ENCODE measurements around the gene FLVCR2. TPM values are rescaled to one million over a fixed set of nuclear protein-coding genes. Genes with fewer than 3 reads are reported as not detected.
A peak's percentile ranks its signal among the peaks of the same experiment; 100 is the strongest.

FLVCR2 gene, protein sequence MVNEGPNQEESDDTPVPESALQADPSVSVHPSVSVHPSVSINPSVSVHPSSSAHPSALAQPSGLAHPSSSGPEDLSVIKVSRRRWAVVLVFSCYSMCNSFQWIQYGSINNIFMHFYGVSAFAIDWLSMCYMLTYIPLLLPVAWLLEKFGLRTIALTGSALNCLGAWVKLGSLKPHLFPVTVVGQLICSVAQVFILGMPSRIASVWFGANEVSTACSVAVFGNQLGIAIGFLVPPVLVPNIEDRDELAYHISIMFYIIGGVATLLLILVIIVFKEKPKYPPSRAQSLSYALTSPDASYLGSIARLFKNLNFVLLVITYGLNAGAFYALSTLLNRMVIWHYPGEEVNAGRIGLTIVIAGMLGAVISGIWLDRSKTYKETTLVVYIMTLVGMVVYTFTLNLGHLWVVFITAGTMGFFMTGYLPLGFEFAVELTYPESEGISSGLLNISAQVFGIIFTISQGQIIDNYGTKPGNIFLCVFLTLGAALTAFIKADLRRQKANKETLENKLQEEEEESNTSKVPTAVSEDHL
- 1.8 and 3.6 TPM in 2 replicates for total RNA-seq
- polyA plus RNA-seq, result 1.9 and 4.0 TPM in 2 replicates

DNA sequence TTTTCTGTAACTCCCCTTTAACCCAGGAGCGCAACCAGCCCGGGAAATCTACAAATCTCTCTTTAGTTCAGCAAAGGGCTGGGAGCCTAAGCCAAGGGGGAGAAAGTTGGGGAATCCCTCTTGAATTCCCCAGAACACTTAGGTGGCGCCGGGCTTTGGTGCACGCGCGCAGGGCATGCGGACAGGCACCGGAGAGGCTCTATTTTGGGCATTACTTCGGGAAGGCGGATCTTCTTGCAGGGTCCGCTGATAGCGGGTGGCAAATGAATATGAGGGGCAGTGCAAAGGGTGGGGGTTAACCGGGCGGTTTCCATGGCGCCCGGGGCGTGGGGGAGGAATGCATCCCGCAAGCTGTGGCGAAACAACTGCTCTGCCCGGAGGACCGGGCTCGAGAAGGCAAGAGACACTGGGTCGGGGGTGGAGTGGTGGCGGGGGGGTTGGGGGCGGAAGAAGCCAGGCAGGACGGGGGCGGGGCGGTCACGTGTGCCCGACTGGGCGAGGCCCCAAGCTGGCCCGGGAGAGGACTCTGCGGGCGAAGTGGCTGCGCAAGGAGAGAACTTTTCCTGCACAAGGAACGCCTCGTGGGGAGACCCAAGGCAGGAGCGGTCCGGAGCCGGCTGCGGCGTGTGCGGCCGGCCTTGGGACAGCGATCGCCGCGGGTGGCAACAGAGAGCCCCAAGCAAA is at the start of gene FLVCR2:
Gene FLVCR2 (plus strand): TSS at position 519 of the 684 bp plus-strand sequence. CDS start 353 bp downstream, outside the sequence.
- Histone ChIP-seq H3K4me1 (ENCODE audit: low read depth) (peaks cover 8% of the 10 kb centered on the region), H3K9me3 (ENCODE audit: low read depth) (no peaks in the 10 kb centered on the region), H3K27ac (peak within 1 kb of the TSS; percentile 64), H3K27me3 (no peaks in the 10 kb centered on the region), H3K4me3 (peak within 1 kb of the TSS; percentile 36), H3K36me3 (no peaks in the 10 kb centered on the region)
- TF ChIP-seq, protein P1, sequence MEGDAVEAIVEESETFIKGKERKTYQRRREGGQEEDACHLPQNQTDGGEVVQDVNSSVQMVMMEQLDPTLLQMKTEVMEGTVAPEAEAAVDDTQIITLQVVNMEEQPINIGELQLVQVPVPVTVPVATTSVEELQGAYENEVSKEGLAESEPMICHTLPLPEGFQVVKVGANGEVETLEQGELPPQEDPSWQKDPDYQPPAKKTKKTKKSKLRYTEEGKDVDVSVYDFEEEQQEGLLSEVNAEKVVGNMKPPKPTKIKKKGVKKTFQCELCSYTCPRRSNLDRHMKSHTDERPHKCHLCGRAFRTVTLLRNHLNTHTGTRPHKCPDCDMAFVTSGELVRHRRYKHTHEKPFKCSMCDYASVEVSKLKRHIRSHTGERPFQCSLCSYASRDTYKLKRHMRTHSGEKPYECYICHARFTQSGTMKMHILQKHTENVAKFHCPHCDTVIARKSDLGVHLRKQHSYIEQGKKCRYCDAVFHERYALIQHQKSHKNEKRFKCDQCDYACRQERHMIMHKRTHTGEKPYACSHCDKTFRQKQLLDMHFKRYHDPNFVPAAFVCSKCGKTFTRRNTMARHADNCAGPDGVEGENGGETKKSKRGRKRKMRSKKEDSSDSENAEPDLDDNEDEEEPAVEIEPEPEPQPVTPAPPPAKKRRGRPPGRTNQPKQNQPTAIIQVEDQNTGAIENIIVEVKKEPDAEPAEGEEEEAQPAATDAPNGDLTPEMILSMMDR (IDR thresholded peaks at IDR 0.05; ENCODE audit: low read depth, low read length), result no peak
- DNase-seq (ENCODE audit: low read depth in 1 of 2, low spot score in 1 of 2), result peak; percentile 86 to 89

DNA sequence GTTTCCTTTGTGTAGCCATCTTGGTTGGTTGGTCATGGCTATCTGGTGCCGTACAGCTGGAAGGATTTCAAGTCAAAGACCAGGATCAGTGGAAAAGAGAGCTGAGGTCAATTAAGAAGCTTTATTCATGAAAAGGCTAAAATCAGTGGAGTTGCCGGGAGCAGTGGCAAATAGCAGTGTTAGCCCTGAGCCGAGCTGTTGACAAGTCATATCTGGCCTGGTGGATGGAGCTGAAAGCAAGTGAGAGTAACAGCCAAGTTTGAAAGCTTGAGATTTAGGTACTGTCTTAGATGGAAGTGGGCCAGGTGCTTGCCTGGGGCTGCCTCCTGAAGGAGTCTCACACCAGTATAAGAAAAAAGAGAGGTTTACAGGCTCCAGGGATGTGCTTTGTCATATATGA is 47.2 kb upstream of the FLVCR2 start:
- no peaks in the 10 kb centered on the region for H3K4me1 ChIP-seq (ENCODE audit: low read depth)
- no peak overlapping the region for H3K4me3 ChIP-seq
- no peak overlapping the region for H3K27ac ChIP-seq
- no peaks in the 10 kb centered on the region for H3K36me3 ChIP-seq
- TF ChIP-seq, protein P1 (IDR thresholded peaks at IDR 0.05; ENCODE audit: low read depth, low read length), result no peak
- peak; percentile 27 to 63 for DNase-seq (ENCODE audit: low read depth in 1 of 2, low spot score in 1 of 2)
- no peaks in the 10 kb centered on the region for H3K9me3 ChIP-seq (ENCODE audit: low read depth)
- H3K27me3 ChIP-seq, result no peaks in the 10 kb centered on the region

DNA sequence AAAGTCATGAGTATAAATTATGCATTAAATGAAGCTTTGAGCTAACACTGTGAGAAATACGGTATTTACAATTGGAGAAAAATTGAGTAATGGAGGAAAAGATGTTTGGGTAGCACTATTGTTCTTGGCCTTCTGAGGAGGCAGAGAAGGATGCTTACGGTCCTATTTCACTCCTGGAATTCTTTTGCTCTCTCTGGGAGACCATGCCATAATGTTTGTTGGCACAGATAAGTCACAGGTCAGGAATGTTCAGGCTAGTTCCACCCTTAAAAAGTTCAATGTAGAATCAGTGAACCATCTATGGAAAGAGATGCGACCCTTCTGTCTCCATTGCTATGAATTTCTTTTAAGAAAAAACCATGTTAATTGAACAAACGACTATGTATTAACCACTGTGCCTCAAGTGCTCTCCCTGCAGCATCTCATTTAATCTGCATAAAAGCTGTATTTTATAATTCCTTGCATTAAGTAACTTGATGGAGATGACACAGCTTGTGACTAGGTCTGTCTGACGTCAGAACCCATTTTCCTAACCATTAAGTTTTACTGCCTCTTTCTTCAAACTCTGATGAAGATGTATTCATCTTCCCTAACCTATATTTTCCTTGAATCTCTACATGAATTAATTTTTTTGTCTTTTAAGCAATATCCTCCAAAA is 46.6 kb upstream of the FLVCR2 start:
- Histone ChIP-seq H3K27ac (no peak overlapping the region), H3K36me3 (no peaks in the 10 kb centered on the region), H3K4me1 (ENCODE audit: low read depth) (no peaks in the 10 kb centered on the region), H3K4me3 (no peak overlapping the region), H3K9me3 (ENCODE audit: low read depth) (no peaks in the 10 kb centered on the region), H3K27me3 (no peaks in the 10 kb centered on the region)
- no peak for DNase-seq (ENCODE audit: low read depth in 1 of 2, low spot score in 1 of 2)
- TF ChIP-seq, protein P1 (IDR thresholded peaks at IDR 0.05; ENCODE audit: low read depth, low read length), result no peak

DNA sequence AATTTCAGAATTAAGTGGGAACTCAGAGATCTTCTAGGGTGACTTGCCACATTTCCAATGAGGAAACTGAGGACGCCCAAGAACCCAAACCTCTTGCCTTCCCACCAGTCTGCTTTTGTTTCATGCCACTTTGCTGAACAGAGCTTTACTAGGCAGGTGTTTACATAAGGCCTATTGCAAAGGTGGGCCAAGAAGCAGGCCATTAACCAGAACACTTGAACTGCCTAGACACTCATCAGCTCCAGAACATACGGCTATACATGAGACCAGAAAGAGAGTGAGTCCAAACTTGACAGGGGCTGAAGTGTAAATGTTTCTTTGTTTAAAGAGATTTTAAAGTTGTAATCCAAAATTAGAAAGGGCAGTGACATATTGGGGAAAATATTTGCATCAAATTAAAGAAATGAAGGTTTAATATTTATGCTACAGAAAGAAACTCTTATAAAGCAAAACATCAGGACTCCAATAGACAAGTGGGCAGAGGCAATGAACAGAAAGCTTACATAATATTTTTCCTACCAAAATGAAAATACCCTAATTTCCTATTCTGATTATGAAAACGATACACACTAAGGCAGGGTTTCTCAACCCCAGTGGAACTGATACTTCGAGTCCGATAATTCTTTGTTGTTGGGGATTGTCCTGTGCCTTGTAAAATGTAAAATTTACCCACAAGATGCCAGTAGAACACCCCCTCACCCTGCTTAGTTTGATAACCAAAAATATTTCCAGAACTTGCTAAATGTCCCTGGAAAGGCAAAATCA is 44.4 kb upstream of the FLVCR2 start:
- no peaks in the 10 kb centered on the region for H3K9me3 ChIP-seq (ENCODE audit: low read depth)
- no peaks in the 10 kb centered on the region for H3K4me1 ChIP-seq (ENCODE audit: low read depth)
- H3K27ac ChIP-seq, result no peak overlapping the region
- H3K4me3 ChIP-seq, result no peak overlapping the region
- H3K36me3 ChIP-seq, result no peaks in the 10 kb centered on the region
- TF ChIP-seq, protein P1 (IDR thresholded peaks at IDR 0.05; ENCODE audit: low read depth, low read length), result no peak
- no peak for DNase-seq (ENCODE audit: low read depth in 1 of 2, low spot score in 1 of 2)
- no peaks in the 10 kb centered on the region for H3K27me3 ChIP-seq

All from cardiac muscle cell (in vitro differentiated cells and primary cell).